ENCODE measurements around the gene KANSL3.

Gene KANSL3

GRCh38 chr2:96618596-96619283 is 19.4 kb downstream of the KANSL3 start:
- Histone ChIP-seq H3K4me1 (ENCODE audit: control insufficient read depth, insufficient read depth, low read length) (no peaks in the 10 kb centered on the region), H3K9ac (ENCODE audit: low read length) (no peak overlapping the region), H3K36me3 (ENCODE audit: control insufficient read depth, insufficient read depth, low read length) (no peaks in the 10 kb centered on the region), H3K4me3 (ENCODE audit: low read length) (no peak overlapping the region), H3K9me3 (ENCODE audit: control insufficient read depth, low read length) (no peaks in the 10 kb centered on the region), H3K27me3 (ENCODE audit: control insufficient read depth, insufficient read depth, low read length) (no peaks in the 10 kb centered on the region)

- Histone ChIP-seq H3K27me3 (ENCODE audit: control insufficient read depth, insufficient read depth, low read length) (no peaks in the 10 kb centered on the region), H3K36me3 (ENCODE audit: control insufficient read depth, insufficient read depth, low read length) (no peaks in the 10 kb centered on the region), H3K9me3 (ENCODE audit: control insufficient read depth, low read length) (no peaks in the 10 kb centered on the region), H3K9ac (ENCODE audit: low read length) (no peak overlapping the region), H3K4me1 (ENCODE audit: control insufficient read depth, insufficient read depth, low read length) (no peaks in the 10 kb centered on the region), H3K4me3 (ENCODE audit: low read length) (no peak overlapping the region)
Observed at GRCh38 chr2:96617012-96617411, 21.1 kb downstream of the KANSL3 start.

GRCh38 chr2:96616535-96616934 is 21.6 kb downstream of the KANSL3 start:
- Histone ChIP-seq H3K27me3 (ENCODE audit: control insufficient read depth, insufficient read depth, low read length) (no peaks in the 10 kb centered on the region), H3K4me1 (ENCODE audit: control insufficient read depth, insufficient read depth, low read length) (no peaks in the 10 kb centered on the region), H3K36me3 (ENCODE audit: control insufficient read depth, insufficient read depth, low read length) (no peaks in the 10 kb centered on the region), H3K9me3 (ENCODE audit: control insufficient read depth, low read length) (no peaks in the 10 kb centered on the region), H3K4me3 (ENCODE audit: low read length) (no peak overlapping the region), H3K9ac (ENCODE audit: low read length) (no peak overlapping the region)

GRCh38 chr2:96616128-96616527 is 22.0 kb downstream of the KANSL3 start:
- Histone ChIP-seq H3K36me3 (ENCODE audit: control insufficient read depth, insufficient read depth, low read length) (peaks cover 2% of the 10 kb centered on the region), H3K9me3 (ENCODE audit: control insufficient read depth, low read length) (no peaks in the 10 kb centered on the region), H3K4me1 (ENCODE audit: control insufficient read depth, insufficient read depth, low read length) (no peaks in the 10 kb centered on the region), H3K27me3 (ENCODE audit: control insufficient read depth, insufficient read depth, low read length) (no peaks in the 10 kb centered on the region), H3K4me3 (ENCODE audit: low read length) (no peak overlapping the region), H3K9ac (ENCODE audit: low read length) (no peak overlapping the region)

GRCh38 chr2:96608469-96609455 is 29.4 kb downstream of the KANSL3 start:
- Histone ChIP-seq H3K9me3 (ENCODE audit: control insufficient read depth, low read length) (no peaks in the 10 kb centered on the region), H3K4me1 (ENCODE audit: control insufficient read depth, insufficient read depth, low read length) (no peaks in the 10 kb centered on the region), H3K9ac (ENCODE audit: low read length) (no peak overlapping the region), H3K27me3 (ENCODE audit: control insufficient read depth, insufficient read depth, low read length) (no peaks in the 10 kb centered on the region), H3K4me3 (ENCODE audit: low read length) (no peak overlapping the region), H3K36me3 (ENCODE audit: control insufficient read depth, insufficient read depth, low read length) (peaks cover 25% of the 10 kb centered on the region)

GRCh38 chr2:96604104-96604503 is 34.0 kb downstream of the KANSL3 start:
- Histone ChIP-seq H3K27me3 (ENCODE audit: control insufficient read depth, insufficient read depth, low read length) (no peaks in the 10 kb centered on the region), H3K4me3 (ENCODE audit: low read length) (no peak overlapping the region), H3K36me3 (ENCODE audit: control insufficient read depth, insufficient read depth, low read length) (peaks cover 28% of the 10 kb centered on the region), H3K9ac (ENCODE audit: low read length) (no peak overlapping the region), H3K9me3 (ENCODE audit: control insufficient read depth, low read length) (no peaks in the 10 kb centered on the region), H3K4me1 (ENCODE audit: control insufficient read depth, insufficient read depth, low read length) (peaks cover 16% of the 10 kb centered on the region)

- no peaks in the 10 kb centered on the region for H3K9me3 ChIP-seq (ENCODE audit: control insufficient read depth, low read length)
- no peak overlapping the region for H3K9ac ChIP-seq (ENCODE audit: low read length)
- H3K4me1 ChIP-seq (ENCODE audit: control insufficient read depth, insufficient read depth, low read length), result peaks cover 16% of the 10 kb centered on the region
- H3K36me3 ChIP-seq (ENCODE audit: control insufficient read depth, insufficient read depth, low read length), result peaks cover 15% of the 10 kb centered on the region
- H3K4me3 ChIP-seq (ENCODE audit: low read length), result no peak overlapping the region
- H3K27me3 ChIP-seq (ENCODE audit: control insufficient read depth, insufficient read depth, low read length), result no peaks in the 10 kb centered on the region
Observed at GRCh38 chr2:96602330-96602823, 35.7 kb downstream of the KANSL3 start.

GRCh38 chr2:96601382-96602292 is 36.5 kb downstream of the KANSL3 start:
- H3K27me3 ChIP-seq (ENCODE audit: control insufficient read depth, insufficient read depth, low read length), result no peaks in the 10 kb centered on the region
- H3K4me3 ChIP-seq (ENCODE audit: low read length), result no peak overlapping the region
- peaks cover 16% of the 10 kb centered on the region for H3K4me1 ChIP-seq (ENCODE audit: control insufficient read depth, insufficient read depth, low read length)
- H3K36me3 ChIP-seq (ENCODE audit: control insufficient read depth, insufficient read depth, low read length), result peaks cover 15% of the 10 kb centered on the region
- no peaks in the 10 kb centered on the region for H3K9me3 ChIP-seq (ENCODE audit: control insufficient read depth, low read length)
- H3K9ac ChIP-seq (ENCODE audit: low read length), result no peak overlapping the region

GRCh38 chr2:96599941-96600340 is 38.2 kb downstream of the KANSL3 start:
- Histone ChIP-seq H3K4me3 (ENCODE audit: low read length) (no peak overlapping the region), H3K36me3 (ENCODE audit: control insufficient read depth, insufficient read depth, low read length) (peaks cover 15% of the 10 kb centered on the region), H3K4me1 (ENCODE audit: control insufficient read depth, insufficient read depth, low read length) (peaks cover 16% of the 10 kb centered on the region), H3K9ac (ENCODE audit: low read length) (no peak overlapping the region), H3K9me3 (ENCODE audit: control insufficient read depth, low read length) (no peaks in the 10 kb centered on the region), H3K27me3 (ENCODE audit: control insufficient read depth, insufficient read depth, low read length) (no peaks in the 10 kb centered on the region)

GRCh38 chr2:96596596-96596995 is 41.5 kb downstream of the KANSL3 start:
- H3K36me3 ChIP-seq (ENCODE audit: control insufficient read depth, insufficient read depth, low read length), result peaks cover 15% of the 10 kb centered on the region
- H3K9me3 ChIP-seq (ENCODE audit: control insufficient read depth, low read length), result no peaks in the 10 kb centered on the region
- H3K4me1 ChIP-seq (ENCODE audit: control insufficient read depth, insufficient read depth, low read length), result peaks cover 4% of the 10 kb centered on the region
- no peak overlapping the region for H3K9ac ChIP-seq (ENCODE audit: low read length)
- H3K4me3 ChIP-seq (ENCODE audit: low read length), result no peak overlapping the region
- H3K27me3 ChIP-seq (ENCODE audit: control insufficient read depth, insufficient read depth, low read length), result no peaks in the 10 kb centered on the region

GRCh38 chr2:96594691-96595152 is 43.4 kb downstream of the KANSL3 start:
- no peak overlapping the region for H3K9ac ChIP-seq (ENCODE audit: low read length)
- peaks cover 13% of the 10 kb centered on the region for H3K36me3 ChIP-seq (ENCODE audit: control insufficient read depth, insufficient read depth, low read length)
- H3K27me3 ChIP-seq (ENCODE audit: control insufficient read depth, insufficient read depth, low read length), result no peaks in the 10 kb centered on the region
- no peaks in the 10 kb centered on the region for H3K9me3 ChIP-seq (ENCODE audit: control insufficient read depth, low read length)
- H3K4me1 ChIP-seq (ENCODE audit: control insufficient read depth, insufficient read depth, low read length), result no peaks in the 10 kb centered on the region
- no peak overlapping the region for H3K4me3 ChIP-seq (ENCODE audit: low read length)
